Measurements from ENCODE around the gene TTC21A.

TTC21A gene

DNA sequence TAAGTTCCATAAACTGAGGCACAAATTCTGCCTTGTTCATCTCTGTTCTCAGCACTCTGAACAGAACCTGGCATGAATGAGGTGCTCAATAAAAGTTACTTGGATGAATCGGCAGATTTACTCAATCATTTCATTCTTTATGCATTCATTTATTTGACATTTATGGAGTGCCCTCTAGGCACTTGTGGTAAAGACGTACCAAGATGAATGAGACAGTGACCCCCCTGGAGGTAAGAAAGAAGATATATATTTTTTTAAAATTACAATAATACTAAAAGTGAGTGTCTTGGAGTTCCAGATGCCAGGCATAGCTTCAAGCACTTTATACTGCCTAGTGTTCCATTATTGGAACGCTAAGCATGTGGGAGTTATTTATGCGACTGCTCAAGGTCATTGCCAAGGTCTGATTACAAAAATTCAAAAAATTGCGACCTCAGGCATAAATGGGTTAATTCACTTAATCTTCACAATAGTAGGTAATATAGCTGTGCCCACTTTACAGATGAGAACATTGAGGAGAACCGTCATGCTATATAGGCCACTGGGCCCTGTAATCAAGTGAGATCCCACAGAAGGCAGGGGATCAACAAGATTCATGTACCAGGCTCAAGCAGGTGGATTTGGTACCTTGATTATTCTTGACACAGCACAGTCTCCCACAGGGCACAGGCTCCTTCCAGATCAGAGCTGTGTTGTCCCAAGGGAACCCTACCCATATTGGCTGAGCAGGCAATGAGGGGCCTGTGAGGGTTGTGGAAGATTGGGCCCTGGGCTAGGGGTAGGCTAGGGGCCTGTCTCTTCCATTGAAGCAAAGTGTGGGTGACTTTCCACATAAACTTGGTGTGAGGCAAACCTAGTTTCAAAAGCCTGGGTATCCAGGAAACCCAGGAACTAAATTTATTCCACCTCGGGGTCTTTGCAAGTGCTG lies 74.2 kb downstream of the TTC21A start:
- no peak for DNase-seq

GRCh38 chr3:39183211-39184080 lies 76.0 kb downstream of the TTC21A start:
- no peak for DNase-seq

GRCh38 chr3:39184081-39184967 lies 76.8 kb downstream of the TTC21A start:
- no peak for DNase-seq

GRCh38 chr3:39184968-39185285 lies 77.4 kb downstream of the TTC21A start:
- no peak for DNase-seq

- no peak for DNase-seq
Measured at GRCh38 chr3:39185326-39185958, 78.0 kb downstream of the TTC21A start.

DNA sequence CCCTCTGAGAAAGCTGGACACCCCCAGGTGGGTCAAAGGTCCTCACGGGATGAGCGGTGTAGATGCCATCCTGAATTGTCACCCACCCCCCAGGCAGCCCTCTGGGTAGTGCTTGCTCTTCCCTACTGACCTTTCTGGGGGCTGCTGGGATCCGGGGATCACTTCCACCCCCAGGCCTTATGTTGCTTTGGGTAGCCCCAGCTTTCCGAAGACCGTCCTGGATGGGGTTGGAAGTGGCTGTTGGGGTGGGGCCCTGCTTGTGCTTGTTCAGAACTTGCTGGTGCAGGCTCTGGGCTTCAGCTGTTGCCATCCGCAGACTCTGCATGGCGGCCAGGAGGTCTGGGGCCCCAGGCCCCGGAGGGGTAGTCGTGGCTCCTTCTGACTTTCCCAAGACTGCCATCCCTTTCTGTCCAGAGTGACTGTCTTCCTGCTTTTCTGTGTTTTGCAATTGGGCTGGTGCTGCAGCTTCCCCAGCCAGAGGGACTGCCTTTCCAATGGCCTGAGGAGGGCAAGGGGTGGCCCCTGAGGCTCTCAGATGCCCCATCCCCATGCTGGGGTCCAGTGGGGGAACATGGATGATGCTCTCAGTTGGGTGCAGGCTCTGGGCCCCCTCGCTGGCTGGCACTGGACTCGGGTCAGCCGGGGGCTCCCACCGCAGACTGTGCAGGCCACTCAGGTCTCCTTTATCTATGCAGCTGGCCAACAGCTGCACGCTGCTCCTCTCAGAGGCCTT lies 78.6 kb downstream of the TTC21A start:
- DNase-seq: no peak

GRCh38 chr3:39186692-39187151 lies 79.2 kb downstream of the TTC21A start:
- DNase-seq: no peak

DNA sequence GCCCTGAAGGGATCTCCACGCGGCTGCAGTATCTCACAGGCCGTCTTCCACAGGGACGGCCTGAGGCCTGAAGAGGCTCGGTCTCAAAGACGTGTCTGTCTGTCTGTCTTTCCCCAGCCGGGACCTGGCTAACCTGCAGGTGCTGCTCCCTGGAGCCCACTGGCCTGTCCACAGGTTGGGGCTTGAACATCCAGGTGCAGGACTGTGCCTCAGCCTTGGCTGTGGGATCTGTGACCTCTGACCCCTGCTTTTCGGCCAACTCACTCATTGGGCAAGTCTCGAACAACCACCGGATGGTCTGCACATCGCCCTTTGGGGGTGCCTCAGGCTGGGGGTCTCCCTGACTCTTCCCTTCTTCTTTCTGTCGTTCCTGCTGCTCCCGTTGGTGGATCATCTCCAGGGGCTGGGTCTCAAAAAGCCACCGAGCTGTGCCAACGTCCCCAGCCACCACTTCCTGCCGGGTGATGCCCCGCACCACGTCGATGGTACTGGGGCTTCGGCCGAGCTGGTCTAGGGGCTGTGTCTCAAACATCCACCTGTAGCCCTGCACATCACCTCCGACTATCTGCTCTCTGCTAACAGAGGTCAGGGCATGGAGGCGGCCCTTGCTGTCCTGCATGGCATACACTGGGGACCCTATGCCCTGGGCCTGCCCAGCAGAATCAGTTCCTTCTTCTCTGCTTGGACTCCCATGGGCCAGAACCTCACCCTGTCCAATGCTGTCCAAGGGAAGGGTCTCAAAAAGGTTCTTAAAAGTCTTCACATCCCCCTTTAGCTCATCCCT lies 80.1 kb downstream of the TTC21A start:
- DNase-seq: no peak
